ENCODE data around the gene METTL24. TPM values are rescaled to one million over a fixed set of nuclear protein-coding genes. Genes with fewer than 3 reads are reported as not detected.

METTL24 gene
- total RNA-seq, 2 donors from 2014 or later, result 12.1 to 27.6 TPM

DNA sequence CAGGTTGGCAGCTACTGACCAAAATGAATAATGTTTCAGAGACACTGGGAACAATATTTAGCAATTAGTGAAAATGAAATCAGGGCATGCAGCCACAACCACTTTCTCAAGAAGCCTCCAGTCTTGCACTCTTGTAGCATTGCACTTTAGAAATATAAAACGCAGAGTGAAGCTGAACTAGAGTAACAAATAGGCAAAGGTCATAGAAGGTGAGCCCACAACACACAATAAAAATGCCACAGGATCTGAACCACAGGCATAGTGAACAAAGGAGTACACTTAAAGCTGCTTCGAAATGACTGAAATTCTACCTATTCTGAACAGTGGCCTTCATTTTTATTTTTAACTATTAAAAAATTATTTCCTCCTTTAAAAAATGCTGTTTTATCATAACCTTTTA is 32.3 kb upstream of the METTL24 start:
- H3K4me1 ChIP-seq (ENCODE audit: control insufficient read depth in 1 of 2, low read depth in 2 of 2), result peaks cover 0 to 7% of the 10 kb centered on the region in 2 donors
- DNase-seq (ENCODE audit: low spot score), result no peak
- ATAC-seq (ENCODE audit: insufficient number of reproducible peaks, low FRiP score, low read depth), result no peak
- no peaks in the 10 kb centered on the region for H3K27me3 ChIP-seq (replicated peaks; ENCODE audit: insufficient read depth)
- no peaks in the 10 kb centered on the region for H3K9me3 ChIP-seq
- H3K27ac ChIP-seq, result no peak overlapping the region
- no peaks in the 10 kb centered on the region for H3K36me3 ChIP-seq
- H3K4me3 ChIP-seq, result no peak overlapping the region
- TF ChIP-seq, protein P1, sequence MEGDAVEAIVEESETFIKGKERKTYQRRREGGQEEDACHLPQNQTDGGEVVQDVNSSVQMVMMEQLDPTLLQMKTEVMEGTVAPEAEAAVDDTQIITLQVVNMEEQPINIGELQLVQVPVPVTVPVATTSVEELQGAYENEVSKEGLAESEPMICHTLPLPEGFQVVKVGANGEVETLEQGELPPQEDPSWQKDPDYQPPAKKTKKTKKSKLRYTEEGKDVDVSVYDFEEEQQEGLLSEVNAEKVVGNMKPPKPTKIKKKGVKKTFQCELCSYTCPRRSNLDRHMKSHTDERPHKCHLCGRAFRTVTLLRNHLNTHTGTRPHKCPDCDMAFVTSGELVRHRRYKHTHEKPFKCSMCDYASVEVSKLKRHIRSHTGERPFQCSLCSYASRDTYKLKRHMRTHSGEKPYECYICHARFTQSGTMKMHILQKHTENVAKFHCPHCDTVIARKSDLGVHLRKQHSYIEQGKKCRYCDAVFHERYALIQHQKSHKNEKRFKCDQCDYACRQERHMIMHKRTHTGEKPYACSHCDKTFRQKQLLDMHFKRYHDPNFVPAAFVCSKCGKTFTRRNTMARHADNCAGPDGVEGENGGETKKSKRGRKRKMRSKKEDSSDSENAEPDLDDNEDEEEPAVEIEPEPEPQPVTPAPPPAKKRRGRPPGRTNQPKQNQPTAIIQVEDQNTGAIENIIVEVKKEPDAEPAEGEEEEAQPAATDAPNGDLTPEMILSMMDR (IDR thresholded peaks at IDR 0.05), result no peak

DNA sequence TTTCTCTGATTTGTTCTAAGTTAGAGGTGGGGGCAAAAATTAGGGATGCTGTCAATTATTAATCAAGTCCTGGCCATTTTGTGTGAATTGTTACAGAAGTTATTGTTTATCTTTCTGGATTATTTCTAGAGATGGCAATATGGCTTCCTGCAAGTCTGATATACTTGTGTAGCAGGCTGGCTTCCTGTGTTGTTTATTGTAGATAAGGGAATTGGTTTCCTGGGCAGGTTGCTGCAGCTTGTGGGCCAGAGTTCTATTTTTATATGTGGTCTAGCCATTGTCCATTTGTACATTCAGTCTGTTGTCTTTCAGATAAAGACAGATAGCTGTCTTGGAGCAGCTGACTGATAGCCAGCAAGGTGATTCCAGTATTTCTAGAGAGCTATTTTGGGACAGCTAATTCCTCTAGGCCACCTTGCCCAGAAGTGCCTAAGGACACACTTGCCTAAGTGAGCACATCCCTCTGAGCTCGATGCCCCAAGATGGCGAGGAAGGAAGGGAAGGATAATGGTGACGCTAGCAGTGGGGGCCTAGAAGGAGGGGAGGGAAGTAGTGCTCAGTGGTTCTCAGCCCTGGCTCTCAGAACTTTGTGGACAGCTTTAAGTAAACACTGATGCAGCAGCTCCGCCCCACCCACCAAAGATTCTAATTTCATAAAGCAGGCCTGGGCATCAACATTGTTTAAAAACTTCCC is 31.7 kb upstream of the METTL24 start:
- no peak overlapping the region for H3K27ac ChIP-seq
- no peak for ATAC-seq (ENCODE audit: insufficient number of reproducible peaks, low FRiP score, low read depth)

DNA sequence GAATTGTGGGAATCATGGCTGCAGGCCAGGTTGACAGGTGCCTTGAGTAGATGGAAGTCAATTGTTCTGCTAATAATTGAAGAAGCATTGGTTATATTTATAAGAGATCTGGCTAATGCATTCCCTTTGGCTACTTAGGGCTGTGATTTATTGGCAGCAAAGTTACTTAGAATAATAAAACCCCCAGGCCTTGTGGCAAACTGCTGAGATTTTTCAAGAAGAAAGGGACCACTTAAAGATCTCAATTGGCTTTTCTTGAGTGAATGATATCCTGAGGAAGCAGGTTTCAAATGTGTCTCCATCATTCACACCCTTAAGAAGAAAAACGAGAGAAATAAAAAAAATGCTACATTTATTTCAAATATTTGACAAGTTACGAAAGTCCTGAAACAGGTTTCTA is 29.8 kb upstream of the METTL24 start:
- no peak overlapping the region for H3K4me3 ChIP-seq
- H3K9me3 ChIP-seq, result no peaks in the 10 kb centered on the region
- H3K27me3 ChIP-seq (replicated peaks; ENCODE audit: insufficient read depth), result no peaks in the 10 kb centered on the region
- no peak for ATAC-seq (ENCODE audit: insufficient number of reproducible peaks, low FRiP score, low read depth)
- H3K27ac ChIP-seq, result no peak overlapping the region
- TF ChIP-seq, protein P1 (IDR thresholded peaks at IDR 0.05), result no peak
- no peak for DNase-seq (ENCODE audit: low spot score)
- H3K4me1 ChIP-seq (ENCODE audit: control insufficient read depth in 1 of 2, low read depth in 2 of 2), result peaks cover 0 to 7% of the 10 kb centered on the region in 2 donors
- no peaks in the 10 kb centered on the region for H3K36me3 ChIP-seq

More for the DNA sequence above, 31.7 kb upstream of the METTL24 start:
- Histone ChIP-seq H3K4me1 (ENCODE audit: control insufficient read depth in 1 of 2, low read depth in 2 of 2) (peaks cover 0 to 7% of the 10 kb centered on the region in 2 donors), H3K4me3 (no peak overlapping the region), H3K36me3 (no peaks in the 10 kb centered on the region), H3K9me3 (no peaks in the 10 kb centered on the region), H3K27me3 (replicated peaks; ENCODE audit: insufficient read depth) (no peaks in the 10 kb centered on the region)
- TF ChIP-seq, protein P1 (IDR thresholded peaks at IDR 0.05), result no peak
- DNase-seq (ENCODE audit: low spot score), result no peak

DNA sequence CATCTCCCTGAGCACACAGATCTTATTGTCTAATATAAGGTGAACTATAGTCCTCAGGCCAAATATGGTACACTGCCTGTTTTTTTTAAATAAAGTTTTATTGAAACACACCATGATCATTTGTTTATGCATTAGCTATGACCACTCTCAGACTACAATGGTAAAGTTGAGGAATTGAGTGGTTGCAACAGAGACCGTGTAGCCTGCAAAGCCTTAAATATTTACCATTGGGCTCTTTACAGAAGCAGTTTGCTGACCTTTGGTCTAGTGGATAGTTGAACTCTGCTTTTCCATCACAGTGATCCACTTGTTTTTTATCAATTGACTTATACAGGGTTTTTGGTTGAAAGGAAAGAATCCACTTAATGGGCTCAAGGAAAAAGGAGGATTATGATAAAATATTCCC is 27.3 kb upstream of the METTL24 start:
- TF ChIP-seq, protein P1 (IDR thresholded peaks at IDR 0.05), result no peak
- H3K4me3 ChIP-seq, result no peak overlapping the region
- no peaks in the 10 kb centered on the region for H3K9me3 ChIP-seq
- no peak for DNase-seq (ENCODE audit: low spot score)
- H3K4me1 ChIP-seq (ENCODE audit: control insufficient read depth in 1 of 2, low read depth in 2 of 2), result peaks cover 0 to 7% of the 10 kb centered on the region in 2 donors
- H3K36me3 ChIP-seq, result no peaks in the 10 kb centered on the region
- ATAC-seq (ENCODE audit: insufficient number of reproducible peaks, low FRiP score, low read depth), result no peak
- H3K27ac ChIP-seq, result no peak overlapping the region
- H3K27me3 ChIP-seq (replicated peaks; ENCODE audit: insufficient read depth), result no peaks in the 10 kb centered on the region

DNA sequence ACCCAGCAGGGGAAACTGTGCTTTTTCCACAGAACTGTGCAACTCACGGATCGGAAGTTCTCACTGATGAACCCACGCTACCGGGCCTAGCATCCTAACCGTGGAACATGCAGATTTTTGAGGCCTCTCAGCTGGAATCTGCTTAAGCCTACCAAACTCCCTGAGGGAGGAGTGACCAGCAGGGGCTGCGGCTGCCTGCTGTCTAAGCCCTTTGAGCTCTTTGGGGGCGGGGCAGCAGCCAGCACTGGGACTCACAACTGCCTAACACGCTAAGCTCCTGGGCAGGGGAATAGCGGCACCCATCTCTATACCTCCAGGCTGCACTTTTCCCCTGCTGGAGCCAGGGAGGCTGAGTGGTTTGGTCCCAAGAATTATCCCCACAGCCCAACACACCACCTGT is 20.4 kb upstream of the METTL24 start:
- DNase-seq (ENCODE audit: low spot score), result no peak
- Histone ChIP-seq H3K27ac (no peak overlapping the region), H3K4me1 (ENCODE audit: control insufficient read depth in 1 of 2, low read depth in 2 of 2) (no peaks in the 10 kb centered on the region), H3K36me3 (no peaks in the 10 kb centered on the region), H3K27me3 (replicated peaks; ENCODE audit: insufficient read depth) (no peaks in the 10 kb centered on the region), H3K9me3 (no peaks in the 10 kb centered on the region), H3K4me3 (no peak overlapping the region)
- no peak for ATAC-seq (ENCODE audit: insufficient number of reproducible peaks, low FRiP score, low read depth)
- TF ChIP-seq, protein P1 (IDR thresholded peaks at IDR 0.05), result no peak
